HG03558 (cell line): ENCODE measurements around the gene ITGAX.

Experiments used
- ATAC-seq: cut with Tn5 transposase; IDR thresholded peaks from one replicate; pipeline ENCODE4 v1.9.1; 2021; ENCODE audit warnings: moderate number of reproducible peaks; ENCODE audit not compliant: unreplicated experiment; ENCODE audit errors: extremely low read depth

Gene ITGAX

GRCh38 chr16:31347445-31347844 is 7.5 kb upstream of the ITGAX start:
- no peak for ATAC-seq

- no peak for ATAC-seq
These were observed 6.4 kb upstream of the ITGAX start for GRCh38 chr16:31348579-31348978.

DNA sequence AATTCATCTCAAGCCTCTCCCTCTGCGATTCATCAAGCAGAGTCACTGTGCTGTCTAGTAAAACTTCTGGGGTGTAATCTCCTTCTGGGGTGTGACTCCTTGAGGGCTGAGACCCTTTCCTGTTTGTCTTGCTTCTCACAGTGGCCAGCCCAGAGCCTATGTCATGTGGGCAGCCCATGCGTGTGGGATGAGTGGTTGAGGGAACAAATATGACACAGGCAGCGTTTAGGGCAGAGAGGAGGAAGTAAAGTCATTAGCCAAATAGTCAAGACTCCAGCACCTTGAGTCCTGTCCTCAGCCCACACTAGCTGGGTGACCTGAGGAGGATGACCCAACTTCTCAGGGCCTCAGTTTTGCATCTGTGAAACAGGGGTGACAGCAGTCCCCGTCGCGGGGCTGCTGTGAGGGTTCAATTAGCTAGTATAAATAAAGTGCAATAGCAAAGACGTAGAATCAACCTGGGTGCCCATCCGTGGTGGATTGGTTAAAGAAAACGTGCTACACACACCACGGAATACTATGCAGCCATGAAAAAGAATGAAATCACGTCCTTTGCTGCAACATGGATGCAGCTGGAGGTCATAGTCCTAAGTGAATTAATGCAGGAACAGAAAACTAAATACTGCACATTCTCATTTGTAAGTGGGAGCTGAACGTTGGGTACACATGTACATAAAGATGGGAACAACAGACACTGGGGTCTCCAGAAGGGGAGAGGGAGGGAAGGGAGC is 4.5 kb upstream of the ITGAX start:
- ATAC-seq, result no peak

DNA sequence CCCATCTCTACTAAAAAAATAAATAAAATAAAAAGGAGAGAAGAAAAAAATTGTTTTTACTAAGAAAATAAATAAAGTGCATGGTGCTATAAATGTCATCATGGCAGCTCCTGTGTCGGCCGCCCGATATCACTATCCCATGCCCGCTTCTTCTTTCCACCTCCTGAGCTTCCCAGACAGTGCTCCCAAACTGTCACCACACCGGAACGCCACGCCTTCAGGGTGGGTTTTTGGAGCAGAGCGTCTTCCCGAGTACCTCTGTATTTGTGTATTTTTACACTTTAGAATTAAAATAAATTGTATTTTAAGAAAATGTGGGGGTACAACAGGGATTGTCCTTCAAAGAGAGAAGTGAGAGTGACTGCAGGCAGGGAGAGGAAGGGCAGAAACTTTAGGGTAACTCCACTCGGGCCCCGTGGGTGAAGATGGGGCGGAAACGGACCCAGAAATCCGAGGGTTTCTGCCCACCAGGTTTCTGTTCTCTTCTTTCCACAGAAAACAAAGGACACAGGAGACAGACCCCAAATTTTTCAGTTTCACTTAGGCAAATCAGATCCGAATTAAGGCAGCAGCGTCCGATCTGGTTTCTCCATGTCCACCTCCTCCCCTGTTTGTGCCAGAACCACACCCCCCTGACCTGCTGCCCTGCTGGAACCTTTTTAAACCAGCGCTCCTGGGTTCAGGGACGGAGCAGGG is 3.6 kb upstream of the ITGAX start:
- no peak for ATAC-seq

DNA sequence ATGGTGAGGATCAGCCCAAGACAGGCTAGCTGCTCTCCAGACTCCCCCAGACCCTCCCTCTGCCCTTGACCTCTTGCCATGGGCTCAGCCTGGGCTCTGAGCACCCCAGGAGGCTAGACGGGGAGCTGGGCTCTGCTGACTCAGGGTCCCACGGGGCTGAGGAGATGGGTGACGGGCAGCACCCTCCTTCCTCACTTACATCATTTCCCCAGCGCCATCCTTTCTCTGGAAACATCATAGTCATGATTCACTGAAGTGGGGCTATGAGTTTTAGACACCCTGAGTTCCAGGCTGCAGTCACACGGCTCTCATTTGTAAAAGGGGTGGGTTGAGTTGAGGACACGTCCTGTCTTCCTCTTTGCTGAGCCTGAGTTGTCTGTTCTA is 3.0 kb upstream of the ITGAX start:
- no peak for ATAC-seq

DNA sequence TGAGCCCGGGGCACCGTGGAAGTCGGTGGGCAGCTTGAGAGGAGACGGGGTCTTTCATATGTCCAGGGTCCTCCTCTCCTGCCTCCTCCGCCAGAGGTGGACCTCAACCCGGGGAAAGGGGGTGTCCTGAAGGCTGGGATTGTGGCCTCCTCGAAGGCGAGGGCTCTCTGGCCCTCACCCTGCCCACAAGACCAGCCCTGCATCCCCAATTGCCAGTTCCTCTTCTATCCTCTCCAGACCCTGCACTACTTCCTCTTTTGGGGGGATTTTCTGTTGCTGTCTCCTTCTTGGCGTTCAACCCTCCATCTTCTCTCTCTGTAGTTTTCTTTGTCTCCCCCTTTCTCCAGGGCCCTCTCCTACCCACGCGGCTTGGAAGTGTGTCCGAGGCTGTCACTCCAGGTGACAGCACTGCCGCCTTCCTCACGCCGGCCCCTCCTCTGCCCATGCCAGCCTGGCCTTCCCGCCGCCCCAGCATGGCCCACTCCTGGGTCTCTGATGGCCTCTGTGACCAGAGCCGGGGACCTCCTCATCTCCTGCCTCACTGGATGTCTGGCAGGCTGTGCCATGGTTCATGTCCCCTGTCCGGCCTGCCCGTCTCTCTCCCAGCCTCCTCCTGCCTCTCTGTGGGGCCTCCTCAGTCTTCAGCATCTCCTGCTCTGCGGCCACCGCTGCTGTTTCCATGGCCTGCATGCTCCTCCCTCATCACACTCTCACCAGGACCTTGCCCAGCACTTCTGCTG is 2.4 kb upstream of the ITGAX start:
- no peak for ATAC-seq

- ATAC-seq, result no peak
These were observed 590 bp downstream of the ITGAX start for GRCh38 chr16:31355431-31356100.

DNA sequence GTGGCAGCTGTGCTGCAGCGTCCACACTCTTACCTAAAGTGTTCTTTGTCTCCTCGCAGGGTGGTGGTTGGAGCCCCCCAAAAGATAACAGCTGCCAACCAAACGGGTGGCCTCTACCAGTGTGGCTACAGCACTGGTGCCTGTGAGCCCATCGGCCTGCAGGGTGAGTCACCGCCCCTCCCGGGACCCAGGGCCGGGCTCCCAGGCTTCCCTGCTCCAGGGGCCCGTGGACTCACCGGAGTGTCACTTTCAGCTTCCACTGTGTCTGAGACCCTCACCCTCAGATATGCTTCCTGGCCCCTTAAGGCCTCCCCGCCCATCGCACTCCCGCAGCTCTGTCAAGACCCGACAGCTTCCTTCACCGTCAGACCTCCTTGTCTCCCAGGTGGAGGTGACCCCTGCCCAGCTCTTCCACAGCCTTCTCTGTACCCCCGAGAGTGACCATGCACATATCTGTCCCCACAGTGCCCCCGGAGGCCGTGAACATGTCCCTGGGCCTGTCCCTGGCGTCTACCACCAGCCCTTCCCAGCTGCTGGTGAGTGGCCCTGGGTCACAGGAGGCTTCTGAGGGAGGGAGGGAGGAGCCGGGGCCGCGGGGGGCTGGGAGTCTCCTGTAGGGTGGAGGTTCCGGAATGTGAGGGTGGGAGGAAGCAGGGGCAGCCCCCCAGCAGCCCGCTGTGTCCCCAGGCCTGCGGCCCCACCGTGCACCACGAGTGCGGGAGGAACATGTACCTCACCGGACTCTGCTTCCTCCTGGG is 1.8 kb downstream of the ITGAX start:
- ATAC-seq, result no peak

DNA sequence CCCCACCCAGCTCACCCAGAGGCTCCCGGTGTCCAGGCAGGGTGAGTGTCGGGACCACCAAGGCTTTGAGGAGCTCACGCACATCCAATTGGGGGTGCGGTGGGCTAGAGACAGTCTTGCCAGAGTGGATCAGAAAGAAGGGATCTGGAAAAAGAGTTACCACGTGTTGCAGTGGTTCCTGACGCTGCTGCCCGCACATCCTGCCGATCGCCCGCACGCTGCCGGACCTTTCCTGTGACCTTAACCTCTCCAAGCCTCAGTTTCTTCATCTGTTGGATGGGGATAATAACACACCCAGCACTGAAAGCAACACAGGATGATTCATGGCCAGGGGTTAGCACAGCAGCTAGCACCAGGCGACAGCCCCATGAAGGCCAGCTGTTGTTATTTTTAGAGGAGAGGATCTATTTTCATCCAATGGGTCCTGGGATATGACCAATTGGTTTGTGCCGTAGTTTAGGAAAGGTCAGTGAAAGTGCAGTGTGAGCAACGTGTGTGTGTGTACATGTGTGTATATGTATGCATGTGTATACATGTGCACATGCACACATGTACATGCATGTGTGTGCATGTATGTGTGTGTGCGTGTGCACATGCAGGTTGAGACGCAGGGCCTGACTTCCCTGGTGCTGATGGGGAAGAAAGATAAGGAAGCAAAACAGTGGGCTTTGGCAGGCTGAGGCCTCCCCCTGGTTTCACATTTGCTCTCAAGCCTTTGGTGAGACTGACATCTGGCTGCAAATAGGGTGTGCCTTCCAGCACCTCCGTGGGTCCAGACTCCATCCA is 2.5 kb downstream of the ITGAX start:
- no peak for ATAC-seq

GRCh38 chr16:31360251-31360650 is 5.3 kb downstream of the ITGAX start:
- no peak for ATAC-seq

DNA sequence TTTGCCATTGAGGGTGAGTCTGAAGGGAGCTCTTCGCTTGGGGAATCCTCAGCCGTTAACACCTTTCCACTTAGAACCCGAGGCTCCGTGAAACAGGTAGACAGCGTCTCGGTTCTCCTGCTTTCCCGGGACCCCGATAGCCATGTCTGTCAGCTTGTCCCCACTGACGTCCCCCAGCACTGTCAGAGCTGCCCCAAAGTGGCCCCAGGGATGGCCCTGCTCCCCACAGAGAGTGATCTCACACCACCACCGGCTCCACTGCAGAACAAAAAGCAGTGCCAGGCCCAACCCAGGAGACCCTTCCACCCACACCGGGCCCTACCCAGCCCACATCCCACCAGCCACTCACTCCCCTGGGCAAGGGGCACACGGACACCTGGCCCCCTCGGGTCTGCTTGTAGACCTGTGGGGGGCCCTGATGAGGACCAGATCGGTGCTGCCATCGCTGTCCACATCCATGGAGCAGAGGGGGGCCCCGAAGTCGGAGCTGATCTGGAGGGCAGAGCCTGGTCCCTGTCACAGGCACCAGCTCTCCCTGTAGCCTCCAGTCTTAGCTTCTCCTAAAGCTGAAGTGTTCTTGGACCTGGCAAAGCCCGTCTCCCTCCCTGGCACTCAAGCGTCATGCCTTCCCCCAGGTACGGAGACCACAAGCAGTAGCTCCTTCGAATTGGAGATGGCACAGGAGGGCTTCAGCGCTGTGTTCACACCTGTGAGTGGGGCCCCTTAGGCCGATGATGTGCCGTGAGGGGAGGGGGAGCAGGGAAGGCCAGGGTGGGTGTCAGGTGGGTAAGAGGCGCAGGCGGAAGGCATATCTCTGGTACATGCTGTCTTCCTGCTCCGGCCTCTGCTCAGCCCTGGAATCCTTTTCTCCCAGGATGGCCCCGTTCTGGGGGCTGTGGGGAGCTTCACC is 6.5 kb downstream of the ITGAX start:
- no peak for ATAC-seq

- ATAC-seq, result no peak
These were observed 7.8 kb downstream of the ITGAX start for GRCh38 chr16:31362476-31363405.

GRCh38 chr16:31363721-31364120 is 8.7 kb downstream of the ITGAX start:
- ATAC-seq, result no peak

DNA sequence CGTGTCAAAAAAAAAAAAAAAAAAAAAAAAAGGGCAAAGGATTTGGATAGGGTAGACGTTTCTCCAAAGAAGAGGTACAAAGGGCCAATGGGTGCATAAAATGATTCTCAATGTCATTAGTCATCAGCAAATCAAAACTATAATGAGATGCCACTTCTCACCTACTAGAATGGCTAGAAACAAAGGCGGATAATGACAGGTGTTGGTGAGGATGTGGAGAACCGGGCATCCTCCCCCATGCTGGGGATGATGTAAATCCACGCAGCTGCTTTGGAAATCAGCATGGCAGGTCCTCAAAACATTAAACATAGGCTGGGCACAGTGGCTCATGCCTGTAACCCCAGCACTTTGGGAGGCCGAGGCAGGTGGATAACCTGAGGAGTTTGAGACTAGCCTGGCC is 9.4 kb downstream of the ITGAX start:
- no peak for ATAC-seq

DNA sequence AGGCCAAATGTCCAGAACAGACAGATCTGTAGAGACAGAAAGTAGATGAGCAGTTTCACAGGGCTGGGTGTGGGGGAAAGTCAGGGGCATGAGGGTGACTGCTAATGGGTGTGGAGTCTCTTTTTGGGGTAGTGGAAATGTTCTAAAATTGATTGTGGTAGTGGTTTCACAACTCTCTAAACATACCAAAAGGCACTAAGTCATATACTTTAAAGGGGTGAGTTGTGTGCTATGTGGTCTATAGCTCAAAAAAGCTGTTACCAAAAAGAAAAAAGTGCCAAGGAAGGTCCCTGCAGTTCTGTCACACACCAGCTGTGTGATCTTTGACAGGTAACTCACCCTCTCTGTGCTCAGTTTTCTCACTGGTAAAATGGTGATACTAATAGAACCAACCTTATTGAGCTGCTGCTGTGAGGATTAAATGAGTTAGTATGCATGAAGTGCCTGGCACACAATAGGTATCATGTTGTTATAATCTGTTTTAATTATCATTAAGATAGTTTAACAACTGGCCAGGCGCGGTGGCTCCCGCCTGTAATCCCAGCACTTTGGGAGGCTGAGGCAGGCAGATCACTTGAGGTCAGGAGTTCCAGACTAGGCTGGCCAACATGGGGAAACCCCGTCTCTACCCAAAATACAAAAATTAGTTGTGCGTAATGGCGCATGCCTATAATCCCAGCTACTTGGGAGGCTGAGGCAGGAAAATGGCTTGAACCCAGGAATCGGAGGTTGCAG is 10.3 kb downstream of the ITGAX start:
- ATAC-seq, result no peak

GRCh38 chr16:31367853-31368252 is 12.9 kb downstream of the ITGAX start:
- no peak for ATAC-seq

DNA sequence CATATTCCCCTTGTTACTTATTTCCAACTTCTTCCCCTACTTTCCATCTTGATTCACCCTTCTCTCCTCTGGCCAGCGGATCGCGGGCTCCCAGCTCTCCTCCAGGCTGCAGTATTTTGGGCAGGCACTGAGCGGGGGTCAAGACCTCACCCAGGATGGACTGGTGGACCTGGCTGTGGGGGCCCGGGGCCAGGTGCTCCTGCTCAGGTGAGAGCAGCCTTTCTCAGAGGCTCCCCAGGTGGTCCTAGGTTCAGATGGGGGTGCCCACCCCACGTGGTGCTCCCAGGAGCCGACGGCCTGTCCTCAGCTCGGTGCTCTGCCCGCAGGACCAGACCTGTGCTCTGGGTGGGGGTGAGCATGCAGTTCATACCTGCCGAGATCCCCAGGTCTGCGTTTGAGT is 16.0 kb downstream of the ITGAX start:
- ATAC-seq, result no peak
